Femur (tissue), 1 donor: ENCODE measurements around the gene VPS13C.

Source experiments
- DNase-seq: peaks from one replicate; pipeline ENCODE4 v3.0.0-alpha.2; 2017

Gene VPS13C

GRCh38 chr15:61807281-61807929, 252.8 kb downstream of the VPS13C start:
- no peak for DNase-seq
